CD4-positive, alpha-beta T cell treated with Interferon gamma for 1 hour (primary cell): ENCODE results near the gene IL16.
"Not testable (repeated sequence)": the region's sequence is repeated elsewhere in the genome, so short reads cannot be mapped to it uniquely, and the experiment has no call there.

Source experiments
- DNase-seq: peaks from one replicate; pipeline ENCODE4 v3.0.0-alpha.2; 2020

IL16 gene

DNA sequence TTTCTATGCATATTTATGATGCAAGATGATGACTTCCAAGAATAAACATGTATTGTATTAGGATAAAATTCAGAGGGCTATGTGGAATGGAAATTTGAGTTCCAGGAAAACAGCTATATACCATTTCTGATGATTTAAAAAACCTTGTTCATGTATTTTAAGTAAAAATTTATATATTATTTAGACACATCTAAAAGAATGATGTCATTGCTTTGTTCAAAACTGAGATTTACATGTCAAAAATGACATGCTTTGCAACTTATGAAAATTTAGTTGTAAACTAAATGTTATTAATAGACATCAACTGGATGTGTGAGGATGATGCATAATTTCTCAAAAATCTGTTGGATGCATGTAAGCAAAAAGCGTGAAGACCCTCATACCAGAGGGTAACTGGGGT, 125.0 kb downstream of the IL16 start:
- no peak for DNase-seq

- no peak for DNase-seq
Measured at GRCh38 chr15:81322676-81323253, 126.1 kb downstream of the IL16 start.

DNA sequence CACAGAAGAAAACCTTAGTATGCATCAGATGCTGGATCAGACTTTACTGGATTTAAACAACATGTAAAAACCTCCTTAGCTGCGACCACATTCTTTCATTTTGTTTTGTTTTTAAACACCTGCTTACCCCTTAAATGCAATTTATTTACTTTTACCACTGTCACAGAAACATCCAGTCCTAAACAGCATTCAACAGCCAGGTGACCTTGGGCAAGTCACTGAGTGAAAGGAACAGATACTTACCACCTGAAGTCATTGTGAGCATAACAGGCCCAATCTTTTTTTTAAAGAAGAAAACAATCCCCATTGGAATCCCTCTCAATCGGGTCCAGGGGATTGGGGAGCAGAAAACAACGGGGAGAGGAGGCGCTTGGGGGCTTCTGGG, 126.9 kb downstream of the IL16 start:
- no peak for DNase-seq

DNA sequence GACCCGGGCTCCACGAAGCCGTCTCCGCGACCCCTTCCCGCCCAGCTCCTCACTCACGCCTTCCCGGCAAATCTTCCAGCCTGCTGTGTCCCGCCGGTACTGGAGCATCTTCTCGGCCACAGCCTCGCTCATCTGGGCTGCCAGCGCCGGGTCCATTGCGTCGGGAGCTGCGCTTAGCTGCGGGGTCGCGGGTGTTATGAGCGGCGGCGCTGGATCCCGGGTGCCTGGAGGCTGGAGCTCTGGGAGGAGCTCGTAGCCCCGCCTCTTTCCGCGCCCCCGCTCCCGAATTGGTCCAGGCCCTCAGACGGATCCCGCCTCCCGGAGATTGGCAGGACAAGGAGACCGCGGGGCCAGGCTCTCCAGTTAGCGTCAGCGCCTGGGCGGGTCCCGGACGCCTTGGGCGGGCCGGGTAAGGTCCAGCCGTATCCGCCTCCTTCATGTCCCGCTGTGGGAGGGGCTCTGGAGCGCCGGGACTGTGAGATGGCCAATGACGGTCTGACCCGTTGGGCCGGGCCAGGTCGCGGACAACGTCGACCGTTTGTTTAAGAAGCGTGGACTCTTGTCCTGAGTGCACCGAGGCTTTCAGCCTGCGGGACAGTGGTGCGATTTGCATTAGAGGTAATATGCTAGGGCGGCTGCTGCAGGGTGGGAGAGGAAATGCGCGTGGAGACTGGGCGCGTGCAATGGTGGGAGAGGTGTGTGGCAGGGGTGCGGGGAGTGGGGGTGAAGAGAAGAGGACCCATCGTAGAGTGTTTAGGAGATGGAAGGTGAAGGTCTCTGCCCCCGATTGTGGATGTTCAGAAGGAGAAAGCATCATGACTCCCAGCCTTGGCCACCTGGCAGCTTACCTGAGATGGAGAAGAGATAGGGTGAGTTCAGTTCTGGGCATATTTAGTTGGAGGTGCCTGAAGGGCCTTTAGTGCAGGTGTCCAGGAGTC, 127.5 kb downstream of the IL16 start, which contains the start of gene STARD5:
TSS of gene STARD5 (minus strand) at position 198 of the 938 bp plus-strand sequence. CDS start at position 156, 42 bp downstream.
- peak; percentile 93 for DNase-seq

DNA sequence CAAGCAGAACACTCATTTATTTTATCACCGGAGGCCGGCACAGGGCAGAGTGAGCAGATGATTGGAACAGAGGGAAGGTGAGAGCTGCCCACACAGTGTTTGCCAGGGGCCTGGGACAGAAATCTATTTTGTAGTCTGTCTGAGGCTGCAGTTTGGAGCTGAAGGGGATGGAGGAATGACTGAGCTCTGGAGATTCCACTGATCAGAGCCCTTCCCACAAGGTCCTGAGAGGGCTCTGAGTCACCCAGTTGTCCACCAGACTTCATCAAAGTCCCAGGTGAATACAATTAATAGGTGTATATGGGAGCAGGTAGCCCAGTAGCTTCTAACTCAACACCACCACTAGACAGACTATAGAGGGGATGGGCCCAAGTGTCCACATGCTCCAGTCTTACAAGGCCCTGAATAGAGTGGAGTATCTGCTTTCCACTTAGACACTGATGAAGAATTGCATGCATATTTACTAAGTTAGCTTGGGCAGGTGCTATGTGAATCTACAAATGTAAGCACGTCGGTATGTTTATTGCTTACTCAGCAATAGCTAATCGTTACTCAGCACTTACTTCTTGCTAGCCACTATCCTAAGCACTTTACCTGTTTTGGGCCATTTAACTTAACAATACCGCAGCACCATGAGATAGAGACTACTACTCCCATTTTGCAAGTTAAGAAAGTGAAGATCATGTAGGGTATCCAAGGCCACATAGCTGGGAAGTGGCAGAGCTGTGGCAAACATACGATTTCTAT, 130.0 kb downstream of the IL16 start:
- no peak for DNase-seq

- no peak for DNase-seq
Measured at GRCh38 chr15:81327516-81327915, 130.8 kb downstream of the IL16 start.

DNA sequence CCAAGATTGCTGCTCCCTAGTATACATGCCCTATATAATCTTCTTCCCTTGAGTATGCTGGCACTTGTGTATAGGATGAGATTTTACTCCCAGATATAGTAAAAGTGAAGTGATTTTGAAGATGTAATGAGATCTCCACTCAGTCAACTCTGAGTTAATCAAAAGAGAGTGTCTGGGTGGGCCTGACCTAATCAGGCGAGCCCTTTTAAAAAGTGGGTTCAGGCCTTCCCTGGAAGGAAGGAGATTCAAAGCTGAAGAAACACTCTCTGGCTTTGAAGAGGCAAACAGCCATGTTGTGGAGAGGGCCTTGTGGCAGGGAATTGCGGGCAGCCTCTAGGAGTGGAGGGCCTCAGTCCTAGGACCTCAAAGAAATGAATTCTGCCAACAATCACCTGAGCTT, 132.8 kb downstream of the IL16 start:
- no peak for DNase-seq

DNA sequence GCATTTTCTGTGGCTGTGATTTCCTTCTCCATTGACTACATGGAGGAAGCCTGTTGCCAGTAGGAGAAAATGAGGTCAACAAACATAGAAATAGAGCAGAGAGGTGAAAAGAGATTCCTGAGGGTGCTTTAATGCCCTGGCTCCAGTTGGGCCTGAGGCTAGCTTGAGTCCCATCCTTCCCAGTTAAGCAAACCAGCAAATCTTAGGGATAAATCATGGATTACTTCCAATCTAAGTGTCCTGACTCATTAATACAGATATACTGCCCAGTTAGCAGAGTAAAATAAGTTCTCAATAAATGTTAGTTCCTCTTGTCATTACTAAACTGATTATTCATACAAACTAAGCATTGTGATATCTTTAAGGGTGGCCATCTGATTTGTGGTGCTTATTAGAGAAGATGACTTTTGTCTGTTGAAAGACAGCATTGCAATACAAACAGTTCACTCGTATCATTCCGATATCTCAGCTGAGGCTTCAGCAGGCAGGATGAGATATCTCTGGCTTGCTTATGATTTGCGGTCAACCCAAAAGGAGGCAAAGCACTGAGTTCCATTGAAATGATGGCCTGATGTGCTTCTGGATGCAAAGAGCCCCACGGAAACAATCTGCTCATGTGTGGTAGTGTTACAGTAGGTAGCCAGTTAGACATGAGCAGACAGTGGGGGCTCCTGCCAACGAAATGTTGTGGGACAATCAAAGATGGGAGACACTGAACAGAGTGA, 133.8 kb downstream of the IL16 start:
- no peak for DNase-seq

DNA sequence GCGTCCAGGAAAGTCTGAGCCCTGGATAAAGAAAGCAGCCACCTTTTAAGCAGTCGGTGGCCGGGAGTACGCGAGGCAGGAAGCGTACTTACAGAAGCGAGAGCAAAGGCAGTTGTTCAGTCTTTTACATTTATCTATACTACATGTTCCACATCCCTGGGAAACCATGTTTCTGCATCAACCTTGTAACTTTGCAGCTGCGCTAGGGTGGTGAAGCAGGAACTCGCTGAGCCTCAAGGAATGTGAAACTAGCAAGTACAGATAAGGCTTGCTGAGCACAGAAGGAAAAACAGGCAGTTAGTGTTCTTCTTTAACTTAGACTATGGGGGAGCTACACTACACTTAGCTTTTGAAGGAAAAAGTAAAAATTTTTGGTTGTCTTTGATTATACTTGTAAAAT, 134.5 kb downstream of the IL16 start:
- not testable (repeated sequence) for DNase-seq

DNA sequence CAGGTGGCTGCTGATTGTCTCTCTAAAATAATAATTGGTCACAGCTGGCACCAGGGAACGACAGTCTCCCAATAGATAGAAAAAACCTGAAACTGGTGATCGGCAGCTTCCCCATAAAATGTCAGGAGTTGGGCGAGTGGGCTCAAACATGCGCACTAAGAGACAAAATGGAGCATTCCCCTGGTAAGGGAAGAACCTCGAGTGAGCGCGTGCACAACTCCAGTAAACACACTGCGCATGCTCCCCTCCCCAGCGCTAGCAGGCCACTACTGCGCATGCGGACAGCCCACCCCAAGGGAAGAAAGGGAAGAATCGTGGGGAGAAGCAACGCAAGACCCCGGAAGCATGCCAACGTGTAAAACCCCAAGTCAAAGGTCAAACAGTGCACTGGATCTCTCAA, 134.9 kb downstream of the IL16 start:
- DNase-seq = no peak

DNA sequence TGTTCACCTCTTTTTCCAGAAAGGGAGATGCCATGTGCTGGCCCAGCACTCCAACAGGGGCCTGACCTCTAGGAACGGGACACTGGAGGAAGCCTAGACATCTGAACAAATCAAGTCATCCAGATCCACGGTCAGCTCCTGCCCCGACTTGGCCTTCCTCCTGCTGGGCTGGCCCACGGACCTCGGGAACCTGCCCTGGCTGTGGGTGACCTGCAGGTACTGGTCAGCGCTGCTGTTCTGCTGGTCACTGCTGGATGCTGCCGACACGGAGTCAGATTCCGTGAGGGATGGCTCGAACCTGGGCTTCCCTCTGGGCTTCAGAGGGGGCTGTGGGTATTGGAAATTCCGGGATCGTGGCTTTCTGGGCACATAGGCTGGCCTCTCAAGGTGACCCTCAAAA, 135.6 kb downstream of the IL16 start:
- no peak for DNase-seq

- DNase-seq = no peak
Measured at GRCh38 chr15:81333363-81333762, 136.7 kb downstream of the IL16 start.

- DNase-seq = no peak
Measured at GRCh38 chr15:81334768-81335435, 138.2 kb downstream of the IL16 start.

DNA sequence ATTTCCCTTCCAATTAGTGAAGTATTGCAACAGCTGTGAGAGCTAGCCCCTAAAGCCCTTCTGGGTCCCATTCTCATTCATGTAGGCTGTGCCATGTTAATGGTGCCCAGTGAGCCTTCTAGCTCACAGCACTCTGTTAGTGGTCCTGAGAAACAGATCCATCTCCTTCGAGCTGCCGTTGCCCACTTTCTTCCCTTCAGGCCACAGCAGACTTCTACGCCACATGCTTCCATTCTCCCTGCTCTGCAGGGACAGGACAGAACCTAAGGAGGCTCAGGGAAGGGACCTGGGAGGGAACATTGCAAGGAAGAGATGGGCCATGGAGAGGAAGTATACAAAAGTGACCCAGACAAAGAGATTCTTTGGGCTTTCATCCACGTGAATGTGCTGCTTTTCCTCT, 139.0 kb downstream of the IL16 start:
- DNase-seq = no peak

- peak; percentile 33 for DNase-seq
Measured at GRCh38 chr15:81336568-81336967, 139.9 kb downstream of the IL16 start.

DNA sequence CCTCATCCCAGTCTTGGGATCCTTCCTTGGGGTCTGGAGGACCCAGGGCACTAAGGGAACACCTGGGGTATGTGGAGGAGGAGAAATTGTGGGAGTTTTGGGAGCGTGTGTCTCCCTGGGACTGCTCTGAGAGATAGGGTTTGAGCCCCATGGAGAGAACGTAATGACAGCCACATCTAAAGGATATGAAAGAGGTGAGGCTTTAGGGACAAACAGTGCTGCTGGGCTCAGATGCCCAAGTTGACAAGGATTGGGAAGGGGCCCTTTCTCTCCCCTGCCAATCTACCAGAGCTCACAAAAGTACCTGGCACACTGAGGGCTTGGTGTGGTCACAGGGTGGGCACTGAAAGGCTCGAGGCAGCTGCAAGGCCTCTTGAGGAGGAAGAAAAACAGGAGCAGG, 140.6 kb downstream of the IL16 start:
- no peak for DNase-seq

DNA sequence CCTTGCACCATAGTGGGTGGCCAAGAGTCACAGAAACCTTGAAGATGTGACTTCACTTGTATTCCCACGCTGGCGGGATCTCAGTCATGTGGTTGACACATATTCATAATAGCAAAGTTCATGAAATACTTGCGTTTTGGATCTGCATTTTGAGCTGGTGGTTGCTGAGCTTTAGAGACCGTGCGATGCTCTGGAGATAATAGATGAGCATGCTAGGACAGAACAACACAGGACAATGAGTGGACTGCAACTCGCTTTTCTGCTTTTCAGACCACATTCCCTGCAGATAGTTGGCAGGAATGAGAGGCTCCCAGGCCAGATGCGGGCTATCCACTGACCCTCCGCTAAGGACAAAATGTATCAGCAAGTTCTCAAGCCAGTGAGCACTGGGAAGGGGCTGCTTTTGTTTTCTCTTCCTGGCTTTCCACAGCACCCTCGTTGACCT, 141.1 kb downstream of the IL16 start:
- no peak for DNase-seq

DNA sequence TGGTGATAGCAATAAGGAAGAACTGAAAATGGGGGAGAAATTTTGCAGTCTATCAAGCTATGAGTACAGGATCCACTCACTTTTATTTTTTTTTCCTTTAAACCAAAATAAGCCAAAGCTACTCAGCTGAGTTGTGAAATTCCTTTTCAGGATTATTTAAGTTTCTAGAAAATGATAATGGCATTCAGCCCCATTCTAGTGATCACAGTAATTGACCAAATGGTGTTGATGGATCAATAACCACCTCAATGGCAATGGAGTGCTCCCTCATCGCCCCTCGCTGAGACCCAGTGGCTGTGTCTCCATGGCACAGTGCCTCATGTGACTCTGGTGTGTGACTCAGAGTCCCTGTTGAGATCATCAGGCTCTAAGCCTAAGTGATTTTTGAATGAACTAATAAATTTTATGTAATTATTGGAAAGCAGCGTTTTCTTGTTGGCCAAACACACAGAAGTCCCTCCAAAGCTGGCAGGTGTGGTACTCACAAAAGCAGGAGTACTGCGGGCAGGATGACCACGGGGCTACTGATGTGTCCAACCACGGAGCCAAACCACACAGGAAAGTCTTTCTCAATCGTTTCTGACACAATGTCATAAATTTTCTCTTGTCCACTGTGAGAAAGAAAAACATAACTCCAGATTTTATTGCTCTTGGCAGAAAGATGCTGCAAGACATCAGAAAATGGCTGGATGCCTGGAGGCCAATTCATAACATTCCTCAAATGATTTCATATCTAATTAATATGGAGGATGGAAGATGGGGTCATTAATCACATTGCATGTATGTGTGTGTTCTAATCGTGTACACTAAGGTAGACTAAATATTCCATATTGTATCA, 141.7 kb downstream of the IL16 start:
- DNase-seq = no peak

DNA sequence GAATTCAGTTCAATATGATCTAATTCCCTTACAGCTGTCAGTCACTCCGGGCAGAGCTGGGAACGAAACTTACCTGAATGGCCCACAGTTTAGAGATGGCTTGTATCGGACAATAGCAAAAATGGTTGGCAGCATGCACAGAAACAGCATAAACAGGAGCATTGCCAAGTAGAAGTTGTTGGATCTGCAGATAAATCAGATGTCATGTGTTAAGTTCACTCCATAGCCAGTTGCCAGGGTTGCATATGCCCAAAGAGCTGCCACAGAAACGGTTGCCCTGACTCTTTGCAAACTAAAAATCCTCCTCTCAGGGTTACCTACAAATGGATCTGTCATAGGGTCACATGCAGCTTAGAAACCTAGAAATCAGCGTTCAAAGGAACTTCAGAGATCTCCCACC, 142.6 kb downstream of the IL16 start:
- no peak for DNase-seq

GRCh38 chr15:81339851-81340250, 143.2 kb downstream of the IL16 start:
- no peak for DNase-seq

DNA sequence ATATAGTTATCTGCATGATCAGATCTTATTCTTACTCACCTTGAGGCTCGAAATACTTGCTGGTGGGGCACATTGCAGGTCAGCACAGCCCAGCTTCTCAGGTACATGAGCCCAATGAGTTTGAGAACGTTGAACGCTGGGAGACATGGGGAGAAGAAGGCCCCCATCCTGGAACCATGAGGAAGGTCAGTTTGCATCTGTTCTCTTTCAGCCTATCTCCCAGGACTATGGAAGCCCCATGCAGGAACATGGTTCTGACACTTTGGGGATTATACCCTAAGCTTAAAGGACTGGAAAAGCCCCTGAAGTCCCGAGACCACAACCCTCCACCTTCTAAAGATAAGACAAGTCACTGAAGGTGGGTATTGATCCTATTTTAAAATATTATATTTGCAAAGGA, 144.7 kb downstream of the IL16 start:
- DNase-seq = no peak
